Measurements from ENCODE around the gene STAT4.

DNA sequence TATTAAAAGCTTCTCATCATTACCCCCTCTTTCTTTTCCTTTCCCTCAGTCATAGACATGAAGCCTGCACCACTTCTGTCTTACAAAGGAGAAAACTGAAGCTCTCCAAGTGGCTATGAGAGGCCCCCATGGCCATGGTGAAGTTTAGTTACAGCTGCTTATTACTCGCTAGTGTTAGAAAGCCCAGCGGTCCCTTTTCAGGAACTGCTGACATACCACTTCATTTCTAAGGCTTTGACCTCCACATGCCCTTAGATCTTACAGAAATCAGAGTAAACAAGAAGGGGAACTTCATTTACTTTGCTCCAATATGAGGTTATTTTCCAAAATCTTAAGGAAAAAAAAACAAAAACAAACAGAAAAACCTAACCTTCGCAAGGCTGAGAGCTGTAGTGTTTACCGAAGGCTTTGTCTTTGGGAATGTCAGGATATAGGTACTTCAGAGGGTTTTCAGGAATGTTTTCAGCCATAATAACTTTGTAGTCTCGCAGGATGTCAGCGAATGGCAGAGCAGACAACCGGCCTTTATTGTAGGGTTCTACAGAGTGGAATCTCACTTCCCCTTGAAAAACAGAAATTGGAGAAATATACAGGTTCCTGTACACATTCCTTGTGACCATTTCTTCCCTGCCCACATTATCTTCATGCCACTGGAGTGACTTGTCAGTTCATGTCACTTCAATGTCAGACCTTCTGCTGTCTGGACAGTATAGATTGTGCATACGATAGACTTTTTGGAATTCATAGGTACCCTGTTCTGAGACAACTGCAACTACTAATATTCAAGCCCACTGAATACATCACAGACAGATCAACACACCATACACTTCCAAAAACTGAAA lies 118.0 kb downstream of the STAT4 start:
- TF ChIP-seq, protein P1, sequence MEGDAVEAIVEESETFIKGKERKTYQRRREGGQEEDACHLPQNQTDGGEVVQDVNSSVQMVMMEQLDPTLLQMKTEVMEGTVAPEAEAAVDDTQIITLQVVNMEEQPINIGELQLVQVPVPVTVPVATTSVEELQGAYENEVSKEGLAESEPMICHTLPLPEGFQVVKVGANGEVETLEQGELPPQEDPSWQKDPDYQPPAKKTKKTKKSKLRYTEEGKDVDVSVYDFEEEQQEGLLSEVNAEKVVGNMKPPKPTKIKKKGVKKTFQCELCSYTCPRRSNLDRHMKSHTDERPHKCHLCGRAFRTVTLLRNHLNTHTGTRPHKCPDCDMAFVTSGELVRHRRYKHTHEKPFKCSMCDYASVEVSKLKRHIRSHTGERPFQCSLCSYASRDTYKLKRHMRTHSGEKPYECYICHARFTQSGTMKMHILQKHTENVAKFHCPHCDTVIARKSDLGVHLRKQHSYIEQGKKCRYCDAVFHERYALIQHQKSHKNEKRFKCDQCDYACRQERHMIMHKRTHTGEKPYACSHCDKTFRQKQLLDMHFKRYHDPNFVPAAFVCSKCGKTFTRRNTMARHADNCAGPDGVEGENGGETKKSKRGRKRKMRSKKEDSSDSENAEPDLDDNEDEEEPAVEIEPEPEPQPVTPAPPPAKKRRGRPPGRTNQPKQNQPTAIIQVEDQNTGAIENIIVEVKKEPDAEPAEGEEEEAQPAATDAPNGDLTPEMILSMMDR (IDR thresholded peaks at IDR 0.05; ENCODE audit: insufficient read depth, low read depth, low read length): no peak
- TF ChIP-seq EZH2 (IDR thresholded peaks at IDR 0.05; ENCODE audit: insufficient read depth, low read length): no peak
